Transverse colon (tissue), 3 donors: ENCODE measurements around the gene GP1BB.

Experiments
- CTCF ChIP-seq, 5 experiments: fragments of 200-600 bp in 3 of 5; fragments of 450-650 bp in 2 of 5; sonication (generic) in 3 of 5; IDR thresholded peaks; 1 replicate in 2 of 5; 2 replicates in 3 of 5; pipeline ENCODE4 v1.5.1; 2016 to 2017; ENCODE audit warnings: antibody characterized with exemption in 5 of 5, inconsistent platforms in 3 of 5, mild to moderate bottlenecking in 2 of 5, moderate library complexity in 1 of 5
- EP300 ChIP-seq: sonication (generic); formaldehyde crosslinking; IDR thresholded peaks from one replicate; pipeline ENCODE4 v1.6.1; 2017; ENCODE audit warnings: antibody characterized with exemption, low read depth

DNA sequence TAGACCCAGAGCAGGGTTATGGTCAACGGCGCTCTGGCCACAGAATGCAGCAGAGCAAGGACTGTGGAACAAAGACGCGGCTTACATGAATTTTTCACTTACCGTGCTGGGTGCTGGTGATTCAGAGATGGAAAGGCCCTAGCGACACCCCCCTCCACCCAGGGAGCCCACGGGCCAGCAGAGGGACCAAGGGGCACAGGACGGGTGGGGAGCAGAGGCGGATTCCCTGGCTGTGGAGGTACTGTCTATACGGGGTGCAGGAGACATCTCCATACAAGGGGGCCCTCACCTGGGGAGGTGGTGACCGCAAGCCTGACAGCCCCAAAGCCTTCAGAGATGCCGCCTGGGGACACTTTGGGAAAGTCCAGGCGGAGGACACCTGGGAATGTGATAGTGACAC, 10.1 kb upstream of the GP1BB start:
- TF ChIP-seq EP300 (no peak), CTCF (IDR thresholded peaks at IDR 0.05) (no peak)
